ENCODE data around the gene ST14.

DNA sequence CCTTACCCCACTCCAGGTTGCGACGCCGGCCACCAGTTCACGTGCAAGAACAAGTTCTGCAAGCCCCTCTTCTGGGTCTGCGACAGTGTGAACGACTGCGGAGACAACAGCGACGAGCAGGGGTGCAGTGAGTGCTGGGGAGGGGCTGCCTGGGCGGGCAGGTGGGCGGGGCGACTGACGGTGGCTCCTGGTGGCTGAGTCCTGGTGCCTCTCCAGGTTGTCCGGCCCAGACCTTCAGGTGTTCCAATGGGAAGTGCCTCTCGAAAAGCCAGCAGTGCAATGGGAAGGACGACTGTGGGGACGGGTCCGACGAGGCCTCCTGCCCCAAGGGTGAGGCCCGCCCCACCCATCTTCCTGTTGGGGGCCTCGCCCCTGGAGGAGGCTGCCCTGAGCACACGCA lies 38.7 kb downstream of the ST14 start:
- TF ChIP-seq POLR2AphosphoS5 (IDR thresholded peaks at IDR 0.05; ENCODE audit: low read depth, low read length) (no peak), TAF1 (IDR thresholded peaks at IDR 0.05; ENCODE audit: borderline replicate concordance, insufficient read depth, low read length) (no peak), REST (IDR thresholded peaks at IDR 0.05; ENCODE audit: insufficient read depth in 1 of 2, low read depth in 2 of 2, low read length in 2 of 2) (no peak), FOXP2 (optimal IDR thresholded peaks at IDR 0.05; ENCODE audit: borderline replicate concordance, extremely low read depth, extremely low read length, insufficient read depth) (no peak), SIN3A (IDR thresholded peaks at IDR 0.05; ENCODE audit: borderline replicate concordance, insufficient read depth, low read length) (no peak)
